RWPE2 (cell line): Measurements from ENCODE around the gene ZP4.

Experiments used
- ATAC-seq: fragments of 200-7000 bp; cut with Tn5 transposase; 3 replicates; pipeline ENCODE4 v1.9.1; 2021; ENCODE audit warnings: low read depth
- DNase-seq: peaks from one replicate; pipeline ENCODE4 v3.0.0-alpha.2; 2020; ENCODE audit warnings: low spot score
- H3K27ac ChIP-seq: fragments of 450-650 bp; 2 replicates; pipeline ENCODE4 v1.5.1; 2017; ENCODE audit warnings: mild to moderate bottlenecking; ENCODE audit not compliant: poor library complexity, severe bottlenecking
- H3K27me3 ChIP-seq: fragments of 250-450 bp; sonication (Bioruptor Pico); 2 replicates; pipeline ENCODE4 v1.5.1; 2021; ENCODE audit warnings: mild to moderate bottlenecking, moderate library complexity; ENCODE audit not compliant: insufficient read depth, poor library complexity, severe bottlenecking
- H3K36me3 ChIP-seq: fragments of 250-450 bp; sonication (Bioruptor Pico); 2 replicates; pipeline ENCODE4 v1.5.1; 2020; ENCODE audit warnings: low read depth, mild to moderate bottlenecking, moderate library complexity
- H3K4me1 ChIP-seq: fragments of 250-450 bp; sonication (Bioruptor Pico); 2 replicates; pipeline ENCODE4 v1.5.1; 2021; ENCODE audit warnings: mild to moderate bottlenecking, moderate library complexity; ENCODE audit not compliant: insufficient read depth, poor library complexity, severe bottlenecking
- H3K4me3 ChIP-seq: fragments of 250-450 bp; sonication (Bioruptor Pico); 2 replicates; pipeline ENCODE4 v1.5.1; 2021; ENCODE audit warnings: mild to moderate bottlenecking, moderate library complexity; ENCODE audit not compliant: severe bottlenecking
- H3K9me3 ChIP-seq: fragments of 250-450 bp; sonication (Bioruptor Pico); 2 replicates; pipeline ENCODE4 v1.5.1; 2021; ENCODE audit warnings: mild to moderate bottlenecking, moderate library complexity; ENCODE audit not compliant: severe bottlenecking
- CTCF ChIP-seq: fragments of 450-650 bp; IDR thresholded peaks from one replicate; pipeline ENCODE4 v1.5.1; 2017; ENCODE audit warnings: mild to moderate bottlenecking, moderate library complexity; ENCODE audit not compliant: poor library complexity, severe bottlenecking

ZP4 gene

GRCh38 chr1:237873487-237874211 is 17.1 kb downstream of the ZP4 start:
- peaks cover 28% of the 10 kb centered on the region for H3K4me1 ChIP-seq
- no peaks in the 10 kb centered on the region for H3K9me3 ChIP-seq
- H3K4me3 ChIP-seq = no peak overlapping the region
- TF ChIP-seq CTCF = no peak
- H3K27ac ChIP-seq = peak overlapping the region; percentile 62
- H3K27me3 ChIP-seq = no peaks in the 10 kb centered on the region
- ATAC-seq = peak; percentile 98
- peak; percentile 79 for DNase-seq
- no peaks in the 10 kb centered on the region for H3K36me3 ChIP-seq

GRCh38 chr1:237868817-237869600 is 21.7 kb downstream of the ZP4 start:
- H3K4me1 ChIP-seq = peaks cover 14% of the 10 kb centered on the region
- no peak overlapping the region for H3K27ac ChIP-seq
- H3K27me3 ChIP-seq = no peaks in the 10 kb centered on the region
- H3K36me3 ChIP-seq = no peaks in the 10 kb centered on the region
- ATAC-seq (no peak), DNase-seq (no peak)
- no peaks in the 10 kb centered on the region for H3K9me3 ChIP-seq
- no peak overlapping the region for H3K4me3 ChIP-seq
- no peak for TF ChIP-seq CTCF

- Histone ChIP-seq H3K27ac (no peak overlapping the region), H3K4me3 (no peak overlapping the region), H3K9me3 (no peaks in the 10 kb centered on the region), H3K36me3 (no peaks in the 10 kb centered on the region), H3K4me1 (no peaks in the 10 kb centered on the region), H3K27me3 (no peaks in the 10 kb centered on the region)
- DNase-seq (no peak), ATAC-seq (no peak)
- no peak for TF ChIP-seq CTCF
Observed at GRCh38 chr1:237867380-237867888, 23.3 kb downstream of the ZP4 start.

GRCh38 chr1:237864338-237865244 is 26.1 kb downstream of the ZP4 start:
- ATAC-seq = peak; percentile 55; the same call in 2 of the 3 replicates

More at GRCh38 chr1:237864338-237865244, 26.1 kb downstream of the ZP4 start:
- H3K9me3 ChIP-seq = no peaks in the 10 kb centered on the region
- TF ChIP-seq CTCF = peak; percentile 86
- H3K4me1 ChIP-seq = no peaks in the 10 kb centered on the region
- H3K27ac ChIP-seq = no peak overlapping the region
- no peaks in the 10 kb centered on the region for H3K27me3 ChIP-seq
- DNase-seq = no peak
- H3K36me3 ChIP-seq = no peaks in the 10 kb centered on the region
- H3K4me3 ChIP-seq = no peak overlapping the region
